Panc1 (cell line): ENCODE results near the gene C2orf69. TPM values are rescaled to one million over a fixed set of nuclear protein-coding genes. Genes with fewer than 3 reads are reported as not detected.

Experiments
- ATAC-seq: fragments of 200-7000 bp; cut with Tn5 transposase; 2 replicates; pipeline ENCODE4 v1.9.1; 2020; ENCODE audit warnings: mild to moderate bottlenecking, moderate library complexity
- BruUV-seq: library from RNA; stranded (reverse); fragments of 400-500 nt; replicated peaks from 2 replicates; lab custom pipeline; 2021; lab: Mats Ljungman, UMichigan
- CTCF ChIA-PET: fragments of 300-600 bp; sonication (Branson Sonifier 250); formaldehyde crosslinking; loops from one replicate; lab custom pipeline; 2022; ENCODE audit warnings: antibody characterized with exemption; lab: Charles Lee
- POLR2A ChIA-PET: fragments of 300-600 bp; sonication (Branson Sonifier 250); formaldehyde crosslinking; loops from one replicate; lab custom pipeline; 2022; ENCODE audit warnings: antibody characterized with exemption; lab: Charles Lee
- DNase-seq: peaks from one replicate; pipeline ENCODE4 v3.0.0-alpha.2; 2010; ENCODE audit warnings: low read depth, low spot score
- H3K27ac ChIP-seq: 2 replicates; pipeline ENCODE4 v1.5.1; 2011; ENCODE audit warnings: mild to moderate bottlenecking, low read length, inconsistent platforms
- H3K27me3 ChIP-seq: fragments of 200-500 bp; sonication (Bioruptor generic); 2 replicates; pipeline ENCODE4 v1.6.0; 2014; ENCODE audit warnings: low read length, inconsistent platforms; ENCODE audit not compliant: control insufficient read depth, insufficient read depth
- H3K36me3 ChIP-seq: fragments of 200-500 bp; sonication (Bioruptor generic); 2 replicates; pipeline ENCODE4 v1.5.1; 2014; ENCODE audit warnings: inconsistent platforms, mild to moderate bottlenecking, low read length, moderate library complexity; ENCODE audit not compliant: control insufficient read depth, insufficient read depth
- H3K4me1 ChIP-seq: 2 replicates; pipeline ENCODE4 v1.5.1; 2011; ENCODE audit warnings: inconsistent platforms, mild to moderate bottlenecking, low read length, moderate library complexity; ENCODE audit not compliant: control insufficient read depth, insufficient read depth
- H3K4me3 ChIP-seq, 2 experiments: 2 replicates each; pipeline ENCODE4 v1.5.1; 2011 to 2012; ENCODE audit warnings: low read depth in 2 of 2, low read length in 2 of 2, mild to moderate bottlenecking in 2 of 2, inconsistent platforms in 1 of 2, moderate library complexity in 1 of 2
- H3K9me3 ChIP-seq: fragments of 200-500 bp; sonication (Bioruptor generic); 2 replicates; pipeline ENCODE4 v1.5.1; 2014; ENCODE audit warnings: low read depth, mild to moderate bottlenecking, inconsistent platforms, low read length, moderate library complexity; ENCODE audit not compliant: control insufficient read depth, insufficient read depth
- CTCF ChIP-seq: fragments of 450-650 bp; IDR thresholded peaks from 2 replicates; pipeline ENCODE4 v1.5.1; 2017; ENCODE audit warnings: mild to moderate bottlenecking
- POLR2AphosphoS5 ChIP-seq: IDR thresholded peaks from 2 replicates; pipeline ENCODE4 v1.6.1; 2012; ENCODE audit warnings: mild to moderate bottlenecking, low read depth, low read length, moderate library complexity
- REST ChIP-seq, 2 experiments: IDR thresholded peaks; 2 replicates each; pipeline ENCODE4 v1.6.1; 2011 to 2012; ENCODE audit warnings: low read depth in 2 of 2, control low read depth in 1 of 2, low read length in 1 of 2, mild to moderate bottlenecking in 1 of 2, moderate library complexity in 1 of 2; ENCODE audit not compliant: insufficient read depth in 1 of 2
- SIN3A ChIP-seq: IDR thresholded peaks from 2 replicates; pipeline ENCODE4 v1.6.1; 2012; ENCODE audit warnings: low read depth, mild to moderate bottlenecking, low read length, moderate library complexity, borderline replicate concordance; ENCODE audit not compliant: insufficient read depth
- TCF7L2 ChIP-seq: IDR thresholded peaks from 2 replicates; pipeline ENCODE4 v1.6.1; 2011; ENCODE audit warnings: mild to moderate bottlenecking, low read depth, low read length, inconsistent platforms
- in situ Hi-C: cut with HindIII; loops from 2 replicates; pipeline ENCODE4 v1.10.0; 2016; ENCODE audit warnings: low sequenced_read_pairs, low pct_unique_long_range_greater_than_20kb
- intact Hi-C: fragments of 100-400 bp; cut with micrococcal nuclease; formaldehyde crosslinking; loops from one replicate; pipeline ENCODE4 v1.10.0; 2022; ENCODE audit not compliant: unreplicated experiment
- total RNA-seq: library from RNA; stranded (reverse); gene quantifications from one replicate; pipeline ENCODE4 v1.2.1, GENCODE V29; 2021; ENCODE audit not compliant: unreplicated experiment

C2orf69 gene
- total RNA-seq, 1 experiment from 2014 or later, result 21.8 TPM

GRCh38 chr2:199928626-199929025 lies 17.5 kb downstream of the C2orf69 start:
- ChIA-PET POLR2A (no interaction called here), CTCF (no interaction called here)
- peaks cover 3% of the 10 kb centered on the region; the same call in 1 of the 2 replicates for H3K4me1 ChIP-seq
- BruUV-seq, result no TSS peak
- intact Hi-C loops, result no loop called here
- H3K4me3 ChIP-seq, result no peak overlapping the region
- in situ Hi-C loops, result no loop called here
- ATAC-seq, result no peak
- H3K27ac ChIP-seq, result no peak overlapping the region
- peaks cover 27% of the 10 kb centered on the region for H3K36me3 ChIP-seq
- H3K9me3 ChIP-seq, result no peaks in the 10 kb centered on the region
- no peak for DNase-seq
- TF ChIP-seq TCF7L2 (no peak), REST (IDR thresholded peaks at IDR 0.05; ENCODE audit: insufficient read depth in 1 of 2, low read depth in 2 of 2, low read length in 1 of 2) (no peak), CTCF (no peak), POLR2AphosphoS5 (no peak), SIN3A (no peak)
- H3K27me3 ChIP-seq, result no peaks in the 10 kb centered on the region

- POLR2A ChIA-PET, result no interaction called here
- H3K36me3 ChIP-seq, result peaks cover 32% of the 10 kb centered on the region
- H3K4me3 ChIP-seq, result no peak overlapping the region
- TF ChIP-seq POLR2AphosphoS5 (peak; percentile 49; the same call in 1 of the 2 replicates), CTCF (no peak), TCF7L2 (no peak), REST (IDR thresholded peaks at IDR 0.05; ENCODE audit: insufficient read depth in 1 of 2, low read depth in 2 of 2, low read length in 1 of 2) (no peak)
- CTCF ChIA-PET, result interaction anchor here (0.7 kb wide), 1 partner anchor 1536 kb away, joined by 7 read pairs; no protein-coding TSS in a partner anchor
- no peaks in the 10 kb centered on the region for H3K9me3 ChIP-seq
- in situ Hi-C loops (no loop called here), intact Hi-C loops (no loop called here)
- DNase-seq (no peak), ATAC-seq (0 out of 2 replicates have a peak, but pooled peaks have one; percentile 45)
- H3K27me3 ChIP-seq, result no peaks in the 10 kb centered on the region
- no TSS peak for BruUV-seq
- no peaks in the 10 kb centered on the region; the same call in 1 of the 2 replicates for H3K4me1 ChIP-seq
- H3K27ac ChIP-seq, result no peak overlapping the region
These were observed 18.2 kb downstream of the C2orf69 start for GRCh38 chr2:199929262-199929661.
